Prostate gland (tissue), 2 donors: Measurements from ENCODE around the gene TEKT2.

Experiments
- POLR2AphosphoS5 ChIP-seq: sonication (generic); formaldehyde crosslinking; IDR thresholded peaks from one replicate; pipeline ENCODE4 v1.6.1; 2017; ENCODE audit warnings: antibody characterized with exemption
- TF ChIP-seq, protein P1 (sequence below), 4 experiments: fragments of 200-600 bp in 2 of 4; fragments of 450-650 bp in 2 of 4; sonication (generic) in 2 of 4; IDR thresholded peaks; 1 replicate in 3 of 4; 2 replicates in 1 of 4; pipeline ENCODE4 v1.5.1; 2016 to 2019; ENCODE audit warnings: antibody characterized with exemption in 4 of 4, mild to moderate bottlenecking in 2 of 4, moderate library complexity in 2 of 4

GRCh38 chr1:36068866-36069265, 15.0 kb upstream of the TEKT2 start:
- TF ChIP-seq POLR2AphosphoS5, result no peak
- TF ChIP-seq, protein P1, sequence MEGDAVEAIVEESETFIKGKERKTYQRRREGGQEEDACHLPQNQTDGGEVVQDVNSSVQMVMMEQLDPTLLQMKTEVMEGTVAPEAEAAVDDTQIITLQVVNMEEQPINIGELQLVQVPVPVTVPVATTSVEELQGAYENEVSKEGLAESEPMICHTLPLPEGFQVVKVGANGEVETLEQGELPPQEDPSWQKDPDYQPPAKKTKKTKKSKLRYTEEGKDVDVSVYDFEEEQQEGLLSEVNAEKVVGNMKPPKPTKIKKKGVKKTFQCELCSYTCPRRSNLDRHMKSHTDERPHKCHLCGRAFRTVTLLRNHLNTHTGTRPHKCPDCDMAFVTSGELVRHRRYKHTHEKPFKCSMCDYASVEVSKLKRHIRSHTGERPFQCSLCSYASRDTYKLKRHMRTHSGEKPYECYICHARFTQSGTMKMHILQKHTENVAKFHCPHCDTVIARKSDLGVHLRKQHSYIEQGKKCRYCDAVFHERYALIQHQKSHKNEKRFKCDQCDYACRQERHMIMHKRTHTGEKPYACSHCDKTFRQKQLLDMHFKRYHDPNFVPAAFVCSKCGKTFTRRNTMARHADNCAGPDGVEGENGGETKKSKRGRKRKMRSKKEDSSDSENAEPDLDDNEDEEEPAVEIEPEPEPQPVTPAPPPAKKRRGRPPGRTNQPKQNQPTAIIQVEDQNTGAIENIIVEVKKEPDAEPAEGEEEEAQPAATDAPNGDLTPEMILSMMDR (IDR thresholded peaks at IDR 0.05), result no peak
